Skeletal muscle cell (primary cell): ENCODE data around the gene BCL2L12.
A peak's percentile ranks its signal among the peaks of the same experiment; 100 is the strongest.

Experiments used
- DNase-seq: peaks from one replicate; pipeline ENCODE4 v3.0.0-alpha.2; 2010; ENCODE audit warnings: low read depth
- H3K4me3 ChIP-seq: 2 replicates; pipeline ENCODE4 v1.5.1; 2011; ENCODE audit warnings: low read depth, mild to moderate bottlenecking, control low read depth, low read length, moderate library complexity

The BCL2L12 gene

GRCh38 chr19:49660338-49660961, 5.3 kb upstream of the BCL2L12 start:
- DNase-seq: no peak
- H3K4me3 ChIP-seq: no peak overlapping the region

GRCh38 chr19:49662011-49662410, 3.7 kb upstream of the BCL2L12 start:
- H3K4me3 ChIP-seq: no peak overlapping the region
- no peak for DNase-seq

GRCh38 chr19:49663224-49663623, 2.5 kb upstream of the BCL2L12 start:
- no peak for DNase-seq
- H3K4me3 ChIP-seq: no peak overlapping the region

- DNase-seq: peak; percentile 41
- peak overlapping the region; percentile 95 for H3K4me3 ChIP-seq
These were observed 1.3 kb upstream of the BCL2L12 start for GRCh38 chr19:49664171-49665035.

- peak overlapping the region; percentile 95 for H3K4me3 ChIP-seq
- no peak for DNase-seq
These were observed 740 bp upstream of the BCL2L12 start for GRCh38 chr19:49665036-49665350.

- H3K4me3 ChIP-seq: peak overlapping the region; percentile 95
- no peak for DNase-seq
These were observed 349 bp downstream of the BCL2L12 start for GRCh38 chr19:49666120-49666444.

- no peak overlapping the region for H3K4me3 ChIP-seq
- no peak for DNase-seq
These were observed 1.7 kb downstream of the BCL2L12 start for GRCh38 chr19:49667473-49667872.

- H3K4me3 ChIP-seq: no peak overlapping the region
- no peak for DNase-seq
These were observed 3.8 kb downstream of the BCL2L12 start for GRCh38 chr19:49669516-49669915.

- DNase-seq: no peak
- no peak overlapping the region for H3K4me3 ChIP-seq
These were observed 6.6 kb downstream of the BCL2L12 start for GRCh38 chr19:49672131-49672919.

GRCh38 chr19:49676136-49676783, 10.5 kb downstream of the BCL2L12 start:
- peak; percentile 74 for DNase-seq
- peak overlapping the region; percentile 45 for H3K4me3 ChIP-seq

- peak; percentile 100 for DNase-seq
- peak overlapping the region; percentile 100 for H3K4me3 ChIP-seq
These were observed 11.1 kb downstream of the BCL2L12 start for GRCh38 chr19:49676784-49677230.

- no peak for DNase-seq
- H3K4me3 ChIP-seq: peak within 1 kb of the TSS; percentile 100
These were observed 11.6 kb downstream of the BCL2L12 start, which contains the start of gene PRMT1 for GRCh38 chr19:49677231-49677900. Gene PRMT1, plus strand, starts transcription at chr19:49677271. Its CDS starts 10 bp downstream, at chr19:49677281.

- peak; percentile 13 for DNase-seq
- peak overlapping the region; percentile 100 for H3K4me3 ChIP-seq
These were observed 12.4 kb downstream of the BCL2L12 start for GRCh38 chr19:49677901-49678674.

GRCh38 chr19:49678985-49679770, 13.4 kb downstream of the BCL2L12 start:
- DNase-seq: no peak
- H3K4me3 ChIP-seq: peak overlapping the region; percentile 2

GRCh38 chr19:49679771-49680413, 14.2 kb downstream of the BCL2L12 start:
- peak overlapping the region; percentile 20 for H3K4me3 ChIP-seq

GRCh38 chr19:49680421-49681351, 15.0 kb downstream of the BCL2L12 start:
- H3K4me3 ChIP-seq: peak overlapping the region; percentile 20

More at GRCh38 chr19:49679771-49680413, 14.2 kb downstream of the BCL2L12 start:
- DNase-seq: no peak

More at GRCh38 chr19:49680421-49681351, 15.0 kb downstream of the BCL2L12 start:
- DNase-seq: peak; percentile 36
